K562 (cell line): ENCODE measurements around the gene ILK.

ENCODE experiments used
- CEBPB ChIP-seq: fragments of 450-650 bp; IDR thresholded peaks from 2 replicates; pipeline ENCODE4 v1.6.1; 2016; ENCODE audit warnings: missing genetic modification characterization, missing compliant biosample characterization
- GTF3C2 ChIP-seq: IDR thresholded peaks from 3 replicates; pipeline ENCODE4 v1.6.1; 2011; ENCODE audit warnings: borderline replicate concordance, mild to moderate bottlenecking, moderate library complexity; ENCODE audit not compliant: insufficient read length; ENCODE audit errors: extremely low read depth
- KAT7 ChIP-seq: sonication (generic); formaldehyde crosslinking; IDR thresholded peaks from 2 replicates; pipeline ENCODE4 v1.8.0; 2022; ENCODE audit warnings: missing genetic modification reagents, mild to moderate bottlenecking, borderline replicate concordance
- NBN ChIP-seq: fragments of 450-650 bp; IDR thresholded peaks from 2 replicates; pipeline ENCODE4 v1.6.1; 2016; ENCODE audit warnings: low read depth, mild to moderate bottlenecking
- NRF1 ChIP-seq, 2 experiments: fragments of 450-650 bp; IDR thresholded peaks in 1 of 2; conservative IDR thresholded peaks in 1 of 2; 2 replicates each; pipeline ENCODE4 v1.6.1; 2014; ENCODE audit warnings: mild to moderate bottlenecking in 2 of 2
- POLR2AphosphoS2 ChIP-seq: IDR thresholded peaks from 2 replicates; pipeline ENCODE4 v1.6.1; 2012; ENCODE audit warnings: low read length, improper control_type of control experiment
- TAF1 ChIP-seq: IDR thresholded peaks from 2 replicates; pipeline ENCODE4 v1.6.1; 2011; ENCODE audit warnings: mild to moderate bottlenecking, low read length, moderate library complexity; ENCODE audit not compliant: insufficient read depth, control insufficient read depth, severe bottlenecking; ENCODE audit errors: extremely low read depth
- TAL1 ChIP-seq: fragments of 450-650 bp; IDR thresholded peaks from 2 replicates; pipeline ENCODE4 v1.6.1; 2016; ENCODE audit warnings: mild to moderate bottlenecking
- ZFPM2 ChIP-seq: fragments of 250-450 bp; sonication (Bioruptor Pico); IDR thresholded peaks from 2 replicates; pipeline ENCODE4 v1.5.1; 2022; ENCODE audit warnings: mild to moderate bottlenecking
- TF ChIP-seq, protein P1 (sequence below), 2 experiments: fragments of 450-650 bp; formaldehyde crosslinking in 1 of 2; IDR thresholded peaks; 2 replicates each; pipeline versions ENCODE4 v1.4.0 to v1.6.1; 2014 to 2020; ENCODE audit warnings: mild to moderate bottlenecking in 2 of 2, borderline replicate concordance in 1 of 2, low read depth in 1 of 2
- TF ChIP-seq, protein P2 (sequence below), 2 experiments: fragments of 200-800 bp in 1 of 2; sonication (Bioruptor generic) in 1 of 2; sonication (generic) in 1 of 2; formaldehyde crosslinking in 1 of 2; IDR thresholded peaks in 1 of 2; conservative IDR thresholded peaks in 1 of 2; 2 replicates each; pipeline versions ENCODE4 v1.5.0 to v1.6.1; 2016 to 2020; ENCODE audit warnings: missing compliant biosample characterization in 1 of 2, missing genetic modification characterization in 1 of 2, missing genetic modification reagents in 1 of 2
- TF ChIP-seq, protein P3 (sequence below): sonication (generic); formaldehyde crosslinking; IDR thresholded peaks from 2 replicates; pipeline ENCODE4 v1.5.0; 2020; ENCODE audit warnings: missing genetic modification reagents

GRCh38 chr11:6608011-6608410 is 4.4 kb downstream of the ILK start:
- TF ChIP-seq NBN (no peak), GTF3C2 (no peak), TAL1 (no peak), POLR2AphosphoS2 (no peak), ZFPM2 (CRISPR knock-in tag) (no peak), CEBPB (tag) (no peak), NRF1 (conservative IDR thresholded peaks at IDR 0.05 in 1 of 2, IDR thresholded peaks at IDR 0.05 in 1 of 2) (no peak), TAF1 (no peak), KAT7 (no peak)
- TF ChIP-seq, protein P1, sequence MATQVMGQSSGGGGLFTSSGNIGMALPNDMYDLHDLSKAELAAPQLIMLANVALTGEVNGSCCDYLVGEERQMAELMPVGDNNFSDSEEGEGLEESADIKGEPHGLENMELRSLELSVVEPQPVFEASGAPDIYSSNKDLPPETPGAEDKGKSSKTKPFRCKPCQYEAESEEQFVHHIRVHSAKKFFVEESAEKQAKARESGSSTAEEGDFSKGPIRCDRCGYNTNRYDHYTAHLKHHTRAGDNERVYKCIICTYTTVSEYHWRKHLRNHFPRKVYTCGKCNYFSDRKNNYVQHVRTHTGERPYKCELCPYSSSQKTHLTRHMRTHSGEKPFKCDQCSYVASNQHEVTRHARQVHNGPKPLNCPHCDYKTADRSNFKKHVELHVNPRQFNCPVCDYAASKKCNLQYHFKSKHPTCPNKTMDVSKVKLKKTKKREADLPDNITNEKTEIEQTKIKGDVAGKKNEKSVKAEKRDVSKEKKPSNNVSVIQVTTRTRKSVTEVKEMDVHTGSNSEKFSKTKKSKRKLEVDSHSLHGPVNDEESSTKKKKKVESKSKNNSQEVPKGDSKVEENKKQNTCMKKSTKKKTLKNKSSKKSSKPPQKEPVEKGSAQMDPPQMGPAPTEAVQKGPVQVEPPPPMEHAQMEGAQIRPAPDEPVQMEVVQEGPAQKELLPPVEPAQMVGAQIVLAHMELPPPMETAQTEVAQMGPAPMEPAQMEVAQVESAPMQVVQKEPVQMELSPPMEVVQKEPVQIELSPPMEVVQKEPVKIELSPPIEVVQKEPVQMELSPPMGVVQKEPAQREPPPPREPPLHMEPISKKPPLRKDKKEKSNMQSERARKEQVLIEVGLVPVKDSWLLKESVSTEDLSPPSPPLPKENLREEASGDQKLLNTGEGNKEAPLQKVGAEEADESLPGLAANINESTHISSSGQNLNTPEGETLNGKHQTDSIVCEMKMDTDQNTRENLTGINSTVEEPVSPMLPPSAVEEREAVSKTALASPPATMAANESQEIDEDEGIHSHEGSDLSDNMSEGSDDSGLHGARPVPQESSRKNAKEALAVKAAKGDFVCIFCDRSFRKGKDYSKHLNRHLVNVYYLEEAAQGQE (IDR thresholded peaks at IDR 0.05; ENCODE audit: borderline replicate concordance) = no peak
- TF ChIP-seq, protein P1 (CRISPR knock-in tag; IDR thresholded peaks at IDR 0.05; ENCODE audit: low read depth) = no peak
- TF ChIP-seq, protein P2, sequence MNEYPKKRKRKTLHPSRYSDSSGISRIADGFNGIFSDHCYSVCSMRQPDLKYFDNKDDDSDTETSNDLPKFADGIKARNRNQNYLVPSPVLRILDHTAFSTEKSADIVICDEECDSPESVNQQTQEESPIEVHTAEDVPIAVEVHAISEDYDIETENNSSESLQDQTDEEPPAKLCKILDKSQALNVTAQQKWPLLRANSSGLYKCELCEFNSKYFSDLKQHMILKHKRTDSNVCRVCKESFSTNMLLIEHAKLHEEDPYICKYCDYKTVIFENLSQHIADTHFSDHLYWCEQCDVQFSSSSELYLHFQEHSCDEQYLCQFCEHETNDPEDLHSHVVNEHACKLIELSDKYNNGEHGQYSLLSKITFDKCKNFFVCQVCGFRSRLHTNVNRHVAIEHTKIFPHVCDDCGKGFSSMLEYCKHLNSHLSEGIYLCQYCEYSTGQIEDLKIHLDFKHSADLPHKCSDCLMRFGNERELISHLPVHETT (CRISPR knock-in tag; conservative IDR thresholded peaks at IDR 0.05 in 1 of 2, IDR thresholded peaks at IDR 0.05 in 1 of 2) = no peak
- TF ChIP-seq, protein P3, sequence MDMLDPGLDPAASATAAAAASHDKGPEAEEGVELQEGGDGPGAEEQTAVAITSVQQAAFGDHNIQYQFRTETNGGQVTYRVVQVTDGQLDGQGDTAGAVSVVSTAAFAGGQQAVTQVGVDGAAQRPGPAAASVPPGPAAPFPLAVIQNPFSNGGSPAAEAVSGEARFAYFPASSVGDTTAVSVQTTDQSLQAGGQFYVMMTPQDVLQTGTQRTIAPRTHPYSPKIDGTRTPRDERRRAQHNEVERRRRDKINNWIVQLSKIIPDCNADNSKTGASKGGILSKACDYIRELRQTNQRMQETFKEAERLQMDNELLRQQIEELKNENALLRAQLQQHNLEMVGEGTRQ (CRISPR knock-in tag) = no peak
